BE2C (cell line): ENCODE data around the gene STK32A.
A peak's percentile ranks its signal among the peaks of the same experiment; 100 is the strongest.
"Not testable (repeated sequence)": the region's sequence is repeated elsewhere in the genome, so short reads cannot be mapped to it uniquely, and the experiment has no call there.

Source experiments
- DNase-seq: peaks from one replicate; pipeline ENCODE4 v3.0.0-alpha.2; 2020
- H3K27me3 ChIP-seq: fragments of 250-450 bp; sonication (Bioruptor Pico); 2 replicates; pipeline ENCODE4 v1.5.1; 2020; ENCODE audit warnings: mild to moderate bottlenecking
- H3K36me3 ChIP-seq: fragments of 250-450 bp; sonication (Bioruptor Pico); 2 replicates; pipeline ENCODE4 v1.5.1; 2020; ENCODE audit warnings: mild to moderate bottlenecking
- H3K4me1 ChIP-seq: fragments of 250-450 bp; sonication (Bioruptor Pico); 2 replicates; pipeline ENCODE4 v1.5.1; 2020
- H3K4me3 ChIP-seq: 2 replicates; pipeline ENCODE4 v1.5.1; 2011; ENCODE audit warnings: low read depth, low read length
- H3K9me3 ChIP-seq: fragments of 250-450 bp; sonication (Bioruptor Pico); 2 replicates; pipeline ENCODE4 v1.5.1; 2020
- CTCF ChIP-seq: IDR thresholded peaks from 2 replicates; pipeline ENCODE4 v1.5.1; 2012; ENCODE audit warnings: mild to moderate bottlenecking, low read depth, low read length

The STK32A gene

GRCh38 chr5:147359581-147359980, 124.8 kb downstream of the STK32A start:
- no peak for TF ChIP-seq CTCF
- DNase-seq = no peak
- H3K36me3 ChIP-seq = no peaks in the 10 kb centered on the region
- H3K9me3 ChIP-seq = no peaks in the 10 kb centered on the region
- no peak overlapping the region for H3K4me3 ChIP-seq
- H3K27me3 ChIP-seq = no peaks in the 10 kb centered on the region
- no peaks in the 10 kb centered on the region for H3K4me1 ChIP-seq

- H3K4me3 ChIP-seq = no peak overlapping the region
- H3K9me3 ChIP-seq = no peaks in the 10 kb centered on the region
- no peak for DNase-seq
- no peak for TF ChIP-seq CTCF
- no peaks in the 10 kb centered on the region for H3K4me1 ChIP-seq
- no peaks in the 10 kb centered on the region for H3K27me3 ChIP-seq
- H3K36me3 ChIP-seq = no peaks in the 10 kb centered on the region
Measured at GRCh38 chr5:147360816-147361215, 126.0 kb downstream of the STK32A start.

GRCh38 chr5:147361441-147362175, 126.8 kb downstream of the STK32A start:
- no peak for TF ChIP-seq CTCF
- Histone ChIP-seq H3K27me3 (no peaks in the 10 kb centered on the region), H3K4me1 (no peaks in the 10 kb centered on the region), H3K9me3 (no peaks in the 10 kb centered on the region), H3K36me3 (no peaks in the 10 kb centered on the region), H3K4me3 (no peak overlapping the region)
- no peak for DNase-seq

GRCh38 chr5:147367381-147367780, 132.6 kb downstream of the STK32A start:
- H3K9me3 ChIP-seq, H3K4me3 ChIP-seq, H3K4me1 ChIP-seq, DNase-seq, H3K27me3 ChIP-seq, H3K36me3 ChIP-seq: not testable (repeated sequence)

GRCh38 chr5:147369742-147370374, 135.0 kb downstream of the STK32A start:
- no peaks in the 10 kb centered on the region for H3K27me3 ChIP-seq
- TF ChIP-seq CTCF = peak; percentile 69
- H3K36me3 ChIP-seq = no peaks in the 10 kb centered on the region
- DNase-seq = no peak
- H3K4me1 ChIP-seq = no peaks in the 10 kb centered on the region
- H3K9me3 ChIP-seq = no peaks in the 10 kb centered on the region
- no peak overlapping the region for H3K4me3 ChIP-seq

- no peaks in the 10 kb centered on the region for H3K9me3 ChIP-seq
- H3K4me1 ChIP-seq = no peaks in the 10 kb centered on the region
- no peak for DNase-seq
- no peak overlapping the region for H3K4me3 ChIP-seq
- H3K36me3 ChIP-seq = no peaks in the 10 kb centered on the region
- no peaks in the 10 kb centered on the region for H3K27me3 ChIP-seq
- no peak for TF ChIP-seq CTCF
Measured at GRCh38 chr5:147371290-147371689, 136.5 kb downstream of the STK32A start.
